ENCODE results near the gene CNOT2. TPM values are rescaled to one million over a fixed set of nuclear protein-coding genes. Genes with fewer than 3 reads are reported as not detected.

CNOT2 gene
- total and polyA plus RNA-seq, 2 experiments from 2014 or later: 110 to 152 TPM

DNA sequence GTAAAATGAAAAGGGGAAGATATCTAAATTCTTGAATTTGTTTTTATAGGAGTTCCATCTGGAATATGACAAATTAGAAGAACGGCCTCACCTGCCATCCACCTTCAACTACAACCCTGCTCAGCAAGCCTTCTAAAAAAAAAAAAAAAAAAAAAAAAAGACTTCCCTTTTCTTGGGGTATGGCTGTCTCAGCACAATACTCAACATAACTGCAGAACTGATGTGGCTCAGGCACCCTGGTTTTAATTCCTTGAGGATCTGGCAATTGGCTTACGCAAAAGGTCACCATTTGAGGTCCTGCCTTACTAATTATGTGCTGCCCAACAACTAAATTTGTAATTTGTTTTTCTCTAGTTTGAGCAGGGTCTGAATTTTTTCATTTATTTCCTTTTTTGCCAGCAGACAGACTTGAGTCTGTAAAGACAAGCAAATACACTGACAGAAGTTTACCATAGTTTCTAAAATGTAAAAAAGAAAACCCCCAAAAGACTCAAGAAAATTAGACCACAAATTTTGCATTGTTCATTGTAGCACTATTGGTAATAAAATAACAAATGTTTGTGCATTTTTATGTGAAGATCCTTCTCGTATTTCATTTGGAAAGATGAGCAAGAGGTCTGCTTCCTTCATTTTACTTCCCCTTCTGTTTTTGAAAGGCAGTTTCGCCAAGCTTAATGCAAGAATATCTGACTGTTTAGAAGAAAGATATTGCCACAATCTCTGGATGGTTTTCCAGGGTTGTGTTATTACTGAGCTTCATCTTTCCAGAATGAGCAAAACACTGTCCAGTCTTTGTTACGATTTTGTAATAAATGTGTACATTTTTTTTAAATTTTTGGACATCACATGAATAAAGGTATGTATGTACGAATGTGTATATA, 110.8 kb downstream of the CNOT2 start (continued):
- TF ChIP-seq, protein P1, sequence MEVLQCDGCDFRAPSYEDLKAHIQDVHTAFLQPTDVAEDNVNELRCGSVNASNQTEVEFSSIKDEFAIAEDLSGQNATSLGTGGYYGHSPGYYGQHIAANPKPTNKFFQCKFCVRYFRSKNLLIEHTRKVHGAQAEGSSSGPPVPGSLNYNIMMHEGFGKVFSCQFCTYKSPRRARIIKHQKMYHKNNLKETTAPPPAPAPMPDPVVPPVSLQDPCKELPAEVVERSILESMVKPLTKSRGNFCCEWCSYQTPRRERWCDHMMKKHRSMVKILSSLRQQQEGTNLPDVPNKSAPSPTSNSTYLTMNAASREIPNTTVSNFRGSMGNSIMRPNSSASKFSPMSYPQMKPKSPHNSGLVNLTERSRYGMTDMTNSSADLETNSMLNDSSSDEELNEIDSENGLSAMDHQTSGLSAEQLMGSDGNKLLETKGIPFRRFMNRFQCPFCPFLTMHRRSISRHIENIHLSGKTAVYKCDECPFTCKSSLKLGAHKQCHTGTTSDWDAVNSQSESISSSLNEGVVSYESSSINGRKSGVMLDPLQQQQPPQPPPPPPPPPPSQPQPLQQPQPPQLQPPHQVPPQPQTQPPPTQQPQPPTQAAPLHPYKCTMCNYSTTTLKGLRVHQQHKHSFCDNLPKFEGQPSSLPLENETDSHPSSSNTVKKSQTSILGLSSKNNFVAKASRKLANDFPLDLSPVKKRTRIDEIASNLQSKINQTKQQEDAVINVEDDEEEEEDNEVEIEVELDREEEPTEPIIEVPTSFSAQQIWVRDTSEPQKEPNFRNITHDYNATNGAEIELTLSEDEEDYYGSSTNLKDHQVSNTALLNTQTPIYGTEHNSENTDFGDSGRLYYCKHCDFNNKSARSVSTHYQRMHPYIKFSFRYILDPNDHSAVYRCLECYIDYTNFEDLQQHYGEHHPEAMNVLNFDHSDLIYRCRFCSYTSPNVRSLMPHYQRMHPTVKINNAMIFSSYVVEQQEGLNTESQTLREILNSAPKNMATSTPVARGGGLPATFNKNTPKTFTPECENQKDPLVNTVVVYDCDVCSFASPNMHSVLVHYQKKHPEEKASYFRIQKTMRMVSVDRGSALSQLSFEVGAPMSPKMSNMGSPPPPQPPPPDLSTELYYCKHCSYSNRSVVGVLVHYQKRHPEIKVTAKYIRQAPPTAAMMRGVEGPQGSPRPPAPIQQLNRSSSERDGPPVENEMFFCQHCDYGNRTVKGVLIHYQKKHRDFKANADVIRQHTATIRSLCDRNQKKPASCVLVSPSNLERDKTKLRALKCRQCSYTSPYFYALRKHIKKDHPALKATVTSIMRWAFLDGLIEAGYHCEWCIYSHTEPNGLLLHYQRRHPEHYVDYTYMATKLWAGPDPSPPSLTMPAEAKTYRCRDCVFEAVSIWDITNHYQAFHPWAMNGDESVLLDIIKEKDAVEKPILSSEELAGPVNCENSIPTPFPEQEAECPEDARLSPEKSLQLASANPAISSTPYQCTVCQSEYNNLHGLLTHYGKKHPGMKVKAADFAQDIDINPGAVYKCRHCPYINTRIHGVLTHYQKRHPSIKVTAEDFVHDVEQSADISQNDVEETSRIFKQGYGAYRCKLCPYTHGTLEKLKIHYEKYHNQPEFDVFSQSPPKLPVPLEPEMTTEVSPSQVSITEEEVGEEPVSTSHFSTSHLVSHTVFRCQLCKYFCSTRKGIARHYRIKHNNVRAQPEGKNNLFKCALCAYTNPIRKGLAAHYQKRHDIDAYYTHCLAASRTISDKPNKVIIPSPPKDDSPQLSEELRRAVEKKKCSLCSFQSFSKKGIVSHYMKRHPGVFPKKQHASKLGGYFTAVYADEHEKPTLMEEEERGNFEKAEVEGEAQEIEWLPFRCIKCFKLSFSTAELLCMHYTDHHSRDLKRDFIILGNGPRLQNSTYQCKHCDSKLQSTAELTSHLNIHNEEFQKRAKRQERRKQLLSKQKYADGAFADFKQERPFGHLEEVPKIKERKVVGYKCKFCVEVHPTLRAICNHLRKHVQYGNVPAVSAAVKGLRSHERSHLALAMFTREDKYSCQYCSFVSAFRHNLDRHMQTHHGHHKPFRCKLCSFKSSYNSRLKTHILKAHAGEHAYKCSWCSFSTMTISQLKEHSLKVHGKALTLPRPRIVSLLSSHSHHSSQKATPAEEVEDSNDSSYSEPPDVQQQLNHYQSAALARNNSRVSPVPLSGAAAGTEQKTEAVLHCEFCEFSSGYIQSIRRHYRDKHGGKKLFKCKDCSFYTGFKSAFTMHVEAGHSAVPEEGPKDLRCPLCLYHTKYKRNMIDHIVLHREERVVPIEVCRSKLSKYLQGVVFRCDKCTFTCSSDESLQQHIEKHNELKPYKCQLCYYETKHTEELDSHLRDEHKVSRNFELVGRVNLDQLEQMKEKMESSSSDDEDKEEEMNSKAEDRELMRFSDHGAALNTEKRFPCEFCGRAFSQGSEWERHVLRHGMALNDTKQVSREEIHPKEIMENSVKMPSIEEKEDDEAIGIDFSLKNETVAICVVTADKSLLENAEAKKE (CRISPR knock-in tag; IDR thresholded peaks at IDR 0.05): no peak

DNA sequence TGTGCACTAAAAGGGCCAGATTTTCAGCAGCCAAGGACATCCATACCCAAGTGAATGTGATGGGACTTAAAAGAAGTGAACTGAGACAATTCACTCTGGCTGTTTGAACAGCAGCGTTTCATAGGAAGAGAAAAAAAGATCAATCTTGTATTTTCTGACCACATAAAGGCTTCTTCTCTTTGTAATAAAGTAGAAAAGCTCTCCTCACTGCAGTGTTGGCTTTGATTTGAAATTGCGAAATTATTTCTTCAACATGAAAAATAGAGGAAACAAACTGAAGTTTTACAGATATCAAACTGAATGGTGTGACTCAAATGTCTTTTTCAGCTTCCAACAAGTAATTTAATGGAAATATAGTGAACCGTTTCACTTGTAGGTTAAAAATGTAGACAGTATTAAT, 111.6 kb downstream of the CNOT2 start:
- Histone ChIP-seq H3K4me1 (ENCODE audit: insufficient read depth) (no peaks in the 10 kb centered on the region), H3K36me3 (ENCODE audit: insufficient read depth) (peaks cover 6% of the 10 kb centered on the region), H3K9me2 (ENCODE audit: insufficient read depth) (no peaks in the 10 kb centered on the region), H4K20me1 (replicated peaks; ENCODE audit: insufficient read depth) (no peaks in the 10 kb centered on the region), H3K27me3 (ENCODE audit: insufficient read depth) (no peaks in the 10 kb centered on the region), H3K27ac (ENCODE audit: low read depth) (no peak overlapping the region), H2AFZ (no peak overlapping the region), H3F3A (replicated peaks; ENCODE audit: low read depth) (no peaks in the 10 kb centered on the region), H3K4me3 (no peak overlapping the region), H3K4me2 (no peak overlapping the region), H3K79me2 (replicated peaks; ENCODE audit: insufficient read depth) (no peaks in the 10 kb centered on the region)
- peaks cover 10% of the 10 kb centered on the region; the same call in 2 of the 3 replicates for H3K36me3 Mint-ChIP-seq (ENCODE audit: low read depth)
- DNase-seq (ENCODE audit: low spot score) (no peak), ATAC-seq (no peak)
- H3K27me3 Mint-ChIP-seq (ENCODE audit: insufficient read depth, low read depth, poor library complexity): no peaks in the 10 kb centered on the region
- no peak overlapping the region for H3K4me3 Mint-ChIP-seq
- H3K4me1 Mint-ChIP-seq: no peaks in the 10 kb centered on the region
- H3K27ac Mint-ChIP-seq: no peak overlapping the region
- no peaks in the 10 kb centered on the region for H3K9me3 Mint-ChIP-seq
- TF ChIP-seq, protein P2, sequence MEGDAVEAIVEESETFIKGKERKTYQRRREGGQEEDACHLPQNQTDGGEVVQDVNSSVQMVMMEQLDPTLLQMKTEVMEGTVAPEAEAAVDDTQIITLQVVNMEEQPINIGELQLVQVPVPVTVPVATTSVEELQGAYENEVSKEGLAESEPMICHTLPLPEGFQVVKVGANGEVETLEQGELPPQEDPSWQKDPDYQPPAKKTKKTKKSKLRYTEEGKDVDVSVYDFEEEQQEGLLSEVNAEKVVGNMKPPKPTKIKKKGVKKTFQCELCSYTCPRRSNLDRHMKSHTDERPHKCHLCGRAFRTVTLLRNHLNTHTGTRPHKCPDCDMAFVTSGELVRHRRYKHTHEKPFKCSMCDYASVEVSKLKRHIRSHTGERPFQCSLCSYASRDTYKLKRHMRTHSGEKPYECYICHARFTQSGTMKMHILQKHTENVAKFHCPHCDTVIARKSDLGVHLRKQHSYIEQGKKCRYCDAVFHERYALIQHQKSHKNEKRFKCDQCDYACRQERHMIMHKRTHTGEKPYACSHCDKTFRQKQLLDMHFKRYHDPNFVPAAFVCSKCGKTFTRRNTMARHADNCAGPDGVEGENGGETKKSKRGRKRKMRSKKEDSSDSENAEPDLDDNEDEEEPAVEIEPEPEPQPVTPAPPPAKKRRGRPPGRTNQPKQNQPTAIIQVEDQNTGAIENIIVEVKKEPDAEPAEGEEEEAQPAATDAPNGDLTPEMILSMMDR (conservative IDR thresholded peaks at IDR 0.05; ENCODE audit: low read depth in 2 of 2): no peak
- TF ChIP-seq CREB1 (CRISPR knock-in tag; IDR thresholded peaks at IDR 0.05; ENCODE audit: low read depth): no peak
- TF ChIP-seq ZNF114 (CRISPR knock-in tag; IDR thresholded peaks at IDR 0.05): no peak
- TF ChIP-seq, protein P1 (CRISPR knock-in tag; IDR thresholded peaks at IDR 0.05): no peak
